ENCODE data around the gene CLEC4M. TPM values are rescaled to one million over a fixed set of nuclear protein-coding genes. Genes with fewer than 3 reads are reported as not detected.

The CLEC4M gene
- total and polyA plus RNA-seq, 3 donors from 2014 or later = 9.4 to 14.9 (median 14.5) TPM

DNA sequence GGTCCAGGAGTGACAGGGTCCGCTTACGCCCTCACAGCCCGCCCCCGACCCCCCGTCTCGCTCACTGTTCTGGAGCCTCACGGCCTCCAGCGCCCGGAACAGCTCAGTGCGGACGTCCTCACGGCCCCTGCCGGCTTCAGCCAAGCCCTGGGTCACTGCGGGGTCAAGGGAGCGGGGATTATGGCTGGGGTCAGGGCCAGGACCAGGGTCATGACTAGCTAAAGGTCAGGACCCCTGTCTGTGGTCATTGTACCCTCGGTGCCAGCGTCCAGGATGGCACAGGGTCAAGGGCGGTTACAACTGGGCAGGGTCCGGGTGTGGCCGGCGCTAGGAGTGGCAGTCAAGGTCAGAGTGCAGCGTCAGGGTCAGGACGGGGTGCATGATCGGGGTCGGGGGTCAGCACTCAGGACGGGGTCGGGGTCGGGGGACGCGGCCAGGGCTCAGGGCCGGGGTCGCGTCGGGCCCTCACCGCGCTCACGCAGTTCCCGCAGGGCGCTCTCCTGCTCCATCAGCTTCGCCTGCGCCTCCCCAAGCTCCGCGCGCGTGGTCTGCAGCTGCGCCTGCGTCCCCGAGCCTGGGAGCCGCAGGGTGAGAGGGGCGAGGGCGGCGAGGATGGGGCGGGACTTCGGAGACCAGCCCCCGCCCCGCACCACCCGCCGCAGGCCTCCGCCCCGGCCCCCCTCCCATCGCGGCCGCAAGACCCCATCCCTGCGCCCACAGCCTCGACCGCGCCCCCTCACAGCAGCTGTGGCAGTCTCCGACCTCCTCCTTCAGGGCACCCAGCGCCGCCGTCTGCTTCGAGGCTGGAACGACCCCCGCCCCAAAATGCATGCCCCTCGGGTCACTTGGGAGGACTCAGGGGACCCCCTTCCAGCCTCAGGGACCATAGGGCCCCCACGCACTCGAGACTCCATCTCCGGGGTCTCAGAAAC, 32.5 kb upstream of the CLEC4M start:
- DNase-seq = no peak
- H3K27me3 ChIP-seq = no peaks in the 10 kb centered on the region
- no peak overlapping the region for H3K4me3 ChIP-seq
- no peak overlapping the region for H3K27ac ChIP-seq
- WGBS, 2 donors = 2 to 7% methylated on average over 15 to 66 of the region's 78 CpGs
- TF ChIP-seq POLR2A (IDR thresholded peaks at IDR 0.05) (no peak), CTCF (IDR thresholded peaks at IDR 0.05) (no peak)
- no peaks in the 10 kb centered on the region for H3K9me3 ChIP-seq
- H3K4me1 ChIP-seq = peaks cover 3% of the 10 kb centered on the region
- intact Hi-C loops (cut with DNase I; ENCODE audit: low total_unique reads) = no loop called here
- no peaks in the 10 kb centered on the region for H3K36me3 ChIP-seq (ENCODE audit: low read depth, missing control alignments)

GRCh38 chr19:7731218-7731595, 31.8 kb upstream of the CLEC4M start:
- Histone ChIP-seq H3K4me1 (peaks cover 3% of the 10 kb centered on the region), H3K9me3 (no peaks in the 10 kb centered on the region), H3K27me3 (no peaks in the 10 kb centered on the region), H3K36me3 (ENCODE audit: low read depth, missing control alignments) (no peaks in the 10 kb centered on the region), H3K27ac (no peak overlapping the region), H3K4me3 (no peak overlapping the region)
- intact Hi-C loops (cut with DNase I; ENCODE audit: low total_unique reads) = no loop called here
- no peak for TF ChIP-seq POLR2A (IDR thresholded peaks at IDR 0.05)
- no peak for TF ChIP-seq CTCF (IDR thresholded peaks at IDR 0.05)
- 43 to 48% methylated on average over 20 to 39 of the region's 39 CpGs for WGBS, 2 donors
- DNase-seq = no peak

- no peak for TF ChIP-seq POLR2A (IDR thresholded peaks at IDR 0.05)
- TF ChIP-seq CTCF (IDR thresholded peaks at IDR 0.05) = no peak
- no peaks in the 10 kb centered on the region for H3K36me3 ChIP-seq (ENCODE audit: low read depth, missing control alignments)
- intact Hi-C loops (cut with DNase I; ENCODE audit: low total_unique reads) = no loop called here
- H3K4me3 ChIP-seq = no peak overlapping the region
- no peaks in the 10 kb centered on the region for H3K9me3 ChIP-seq
- 61 to 68% methylated on average over 4 to 5 of the region's 5 CpGs for WGBS, 2 donors
- H3K27ac ChIP-seq = no peak overlapping the region
- peaks cover 3% of the 10 kb centered on the region for H3K4me1 ChIP-seq
- no peaks in the 10 kb centered on the region for H3K27me3 ChIP-seq
- no peak for DNase-seq
Observed at GRCh38 chr19:7731615-7732014, 31.4 kb upstream of the CLEC4M start.

GRCh38 chr19:7732045-7732444, 31.0 kb upstream of the CLEC4M start, which contains the start of gene CLEC4G:
Gene CLEC4G (minus strand): TSS chr19:7732110. CDS start chr19:7732102, 8 bp downstream.
- WGBS, 2 donors = 48 to 69% methylated on average over 9 of the region's 9 CpGs
- H3K27me3 ChIP-seq = no peaks in the 10 kb centered on the region

More at GRCh38 chr19:7732045-7732444, 31.0 kb upstream of the CLEC4M start, which contains the start of gene CLEC4G:
- H3K4me3 ChIP-seq = no peak within 1 kb of the TSS
- H3K9me3 ChIP-seq = no peaks in the 10 kb centered on the region
- H3K4me1 ChIP-seq = peaks cover 3% of the 10 kb centered on the region
- H3K36me3 ChIP-seq (ENCODE audit: low read depth, missing control alignments) = no peaks in the 10 kb centered on the region
- TF ChIP-seq POLR2A (IDR thresholded peaks at IDR 0.05) = no peak
- TF ChIP-seq CTCF (IDR thresholded peaks at IDR 0.05) = no peak
- DNase-seq = no peak
- intact Hi-C loops (cut with DNase I; ENCODE audit: low total_unique reads) = no loop called here
- no peak within 1 kb of the TSS for H3K27ac ChIP-seq

Data from testis (tissue), 3 donors.